ENCODE data around the gene BACE1.

Gene BACE1

DNA sequence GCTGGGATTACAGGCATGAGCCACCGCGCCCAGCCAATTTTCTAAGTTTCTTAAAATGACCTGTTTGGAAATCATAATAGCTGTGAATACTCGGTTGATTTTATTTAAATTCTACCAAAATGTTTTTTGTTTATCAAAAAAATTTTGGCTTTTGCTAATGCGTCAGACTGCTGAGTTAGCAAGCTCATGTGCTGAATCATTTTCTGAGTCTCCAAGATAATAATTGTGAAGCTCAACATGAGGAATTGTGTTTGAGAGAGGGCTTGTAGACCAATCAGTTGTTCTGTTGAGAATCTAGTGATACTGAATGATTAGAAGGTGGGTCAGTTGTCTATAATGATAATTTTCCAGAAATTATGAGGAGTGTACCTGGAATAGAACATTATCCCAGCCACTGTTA, 67.7 kb downstream of the BACE1 start:
- no peak for DNase-seq (ENCODE audit: low read depth in 2 of 2)
- no peak overlapping the region for H3K4me3 ChIP-seq (replicated peaks in 1 of 2; ENCODE audit: low read depth in 2 of 2, low read length in 2 of 2)
- TF ChIP-seq CTCF (IDR thresholded peaks at IDR 0.05; ENCODE audit: low read depth, low read length): no peak

DNA sequence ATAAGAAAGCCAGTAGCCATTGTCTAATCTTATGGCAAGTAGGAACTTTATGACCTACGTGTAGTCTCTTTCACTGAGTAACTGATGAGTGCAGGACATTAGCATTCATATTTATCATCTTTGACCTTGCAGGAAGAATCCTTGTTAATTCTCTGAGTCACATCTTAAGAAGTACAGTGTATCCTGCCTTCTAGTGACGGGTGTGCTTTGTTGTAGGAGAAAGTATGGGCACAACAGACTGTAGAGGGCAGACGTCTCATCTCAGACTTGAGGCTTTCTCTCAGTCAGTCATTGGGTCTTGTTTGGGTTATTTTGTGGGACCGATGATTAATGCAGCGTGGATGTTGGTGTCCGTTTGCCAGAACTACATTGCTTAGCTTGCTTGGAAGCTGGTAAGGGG, 76.8 kb downstream of the BACE1 start:
- peak; percentile 90 to 97 for DNase-seq (ENCODE audit: low read depth in 2 of 2)
- no peak overlapping the region for H3K4me3 ChIP-seq (replicated peaks in 1 of 2; ENCODE audit: low read depth in 2 of 2, low read length in 2 of 2)
- TF ChIP-seq CTCF (IDR thresholded peaks at IDR 0.05; ENCODE audit: low read depth, low read length): peak; percentile 66

DNA sequence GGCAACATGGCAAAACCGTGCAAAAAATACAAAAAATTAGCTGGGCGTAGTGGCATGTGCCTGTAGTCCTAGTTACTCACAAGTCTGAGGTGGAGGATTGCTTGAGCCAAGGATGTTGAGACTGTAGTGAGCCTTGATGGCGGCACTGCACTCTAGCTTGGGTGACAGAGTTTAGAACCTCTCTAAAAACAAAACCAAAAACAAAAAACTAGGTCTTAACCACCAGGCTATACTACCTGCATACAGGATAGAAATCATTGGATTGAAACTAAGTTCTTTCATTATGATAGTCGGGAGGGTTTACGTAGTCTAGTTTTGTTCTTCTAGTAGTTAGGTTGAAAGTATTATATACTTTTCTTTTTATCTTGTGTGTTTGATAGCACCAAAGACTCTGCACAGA, 77.8 kb downstream of the BACE1 start:
- DNase-seq (ENCODE audit: low read depth in 2 of 2): no peak
- TF ChIP-seq CTCF (IDR thresholded peaks at IDR 0.05; ENCODE audit: low read depth, low read length): no peak
- H3K4me3 ChIP-seq (replicated peaks in 1 of 2; ENCODE audit: low read depth in 2 of 2, low read length in 2 of 2): no peak overlapping the region
